Suppressor macrophage treated with lipopolysaccharide for 1 hour (primary cell): ENCODE data around the gene ADH1B.
"Not testable (repeated sequence)": the region's sequence is repeated elsewhere in the genome, so short reads cannot be mapped to it uniquely, and the experiment has no call there.

ENCODE experiments used
- DNase-seq, 3 donors: peaks; one replicate each; pipeline ENCODE4 v3.0.0-alpha.2; 2020 to 2022

The ADH1B gene

GRCh38 chr4:99323756-99324155 lies 2.6 kb upstream of the ADH1B start:
- DNase-seq = no peak

GRCh38 chr4:99317811-99318210 lies 3.4 kb downstream of the ADH1B start:
- not testable (repeated sequence) for DNase-seq

- DNase-seq = no peak
Observed at GRCh38 chr4:99317354-99317753, 3.8 kb downstream of the ADH1B start.

GRCh38 chr4:99315839-99316238 lies 5.4 kb downstream of the ADH1B start:
- DNase-seq = no peak

GRCh38 chr4:99314211-99314610 lies 7.0 kb downstream of the ADH1B start:
- DNase-seq = no peak

GRCh38 chr4:99310389-99310788 lies 10.8 kb downstream of the ADH1B start:
- no peak for DNase-seq

- no peak for DNase-seq
Observed at GRCh38 chr4:99305638-99306400, 15.4 kb downstream of the ADH1B start.

GRCh38 chr4:99301376-99302164 lies 19.6 kb downstream of the ADH1B start:
- DNase-seq = no peak

- DNase-seq = no peak
Observed at GRCh38 chr4:99300934-99301333, 20.3 kb downstream of the ADH1B start.

GRCh38 chr4:99293357-99293756 lies 27.8 kb downstream of the ADH1B start:
- DNase-seq = no peak

- no peak for DNase-seq
Observed at GRCh38 chr4:99290848-99291786, 30.1 kb downstream of the ADH1B start, which contains the start of gene ADH1A. Gene ADH1A, minus strand, starts transcription at chr4:99290985. Its CDS starts 71 bp downstream, at chr4:99290914.

- DNase-seq = no peak
Observed at GRCh38 chr4:99285387-99285786, 35.8 kb downstream of the ADH1B start.

- no peak for DNase-seq
Observed at GRCh38 chr4:99282731-99283130, 38.5 kb downstream of the ADH1B start.

- no peak for DNase-seq
Observed at GRCh38 chr4:99281261-99281660, 39.9 kb downstream of the ADH1B start.

- DNase-seq = no peak
Observed at GRCh38 chr4:99276417-99276816, 44.8 kb downstream of the ADH1B start.

GRCh38 chr4:99275885-99276284 lies 45.3 kb downstream of the ADH1B start:
- DNase-seq = no peak

GRCh38 chr4:99275050-99275449 lies 46.2 kb downstream of the ADH1B start:
- no peak for DNase-seq

- no peak for DNase-seq
Observed at GRCh38 chr4:99273704-99274103, 47.5 kb downstream of the ADH1B start.

- no peak for DNase-seq
Observed at GRCh38 chr4:99264927-99265326, 56.3 kb downstream of the ADH1B start.
